Measurements from ENCODE around the gene NAP1L4.

GRCh38 chr11:2928605-2929530, 63.3 kb downstream of the NAP1L4 start, which contains the start of gene PHLDA2:
- TF ChIP-seq CTCF (IDR thresholded peaks at IDR 0.05; ENCODE audit: low read length) (no peak), EZH2 (IDR thresholded peaks at IDR 0.05; ENCODE audit: borderline replicate concordance, low read length) (no peak)

All from OCI-LY1 (cell line).